HL-60 (cell line): ENCODE data around the gene ALMS1.

ENCODE experiments used
- DNase-seq, 2 experiments: peaks; one replicate each; pipeline ENCODE4 v3.0.0-alpha.2; 2010 to 2020; ENCODE audit warnings: low read depth in 1 of 2, low spot score in 1 of 2
- H3K27ac ChIP-seq: fragments of 250-450 bp; sonication (Bioruptor Pico); replicated peaks from 2 replicates; pipeline ENCODE4 v1.5.1; 2020; ENCODE audit warnings: mild to moderate bottlenecking, moderate library complexity
- H3K27me3 ChIP-seq: fragments of 250-450 bp; sonication (Bioruptor Pico); 2 replicates; pipeline ENCODE4 v1.5.1; 2021; ENCODE audit warnings: mild to moderate bottlenecking, moderate library complexity; ENCODE audit not compliant: insufficient read depth, poor library complexity, severe bottlenecking
- H3K4me3 ChIP-seq: replicated peaks from 2 replicates; pipeline ENCODE4 v1.5.1; 2011; ENCODE audit warnings: mild to moderate bottlenecking, control low read depth, low read length; ENCODE audit not compliant: insufficient read depth
- GABPA ChIP-seq: IDR thresholded peaks from 2 replicates; pipeline ENCODE4 v1.6.1; 2012; ENCODE audit warnings: low read depth
- POLR2AphosphoS5 ChIP-seq: IDR thresholded peaks from 2 replicates; pipeline ENCODE4 v1.6.1; 2012; ENCODE audit warnings: low read depth
- REST ChIP-seq: IDR thresholded peaks from 2 replicates; pipeline ENCODE4 v1.6.1; 2012; ENCODE audit warnings: low read depth; ENCODE audit not compliant: insufficient replicate concordance
- SPI1 ChIP-seq: IDR thresholded peaks from 2 replicates; pipeline ENCODE4 v1.6.1; 2012; ENCODE audit warnings: low read depth, mild to moderate bottlenecking, borderline replicate concordance
- TF ChIP-seq, protein P1 (sequence below): IDR thresholded peaks from one replicate; pipeline ENCODE4 v1.5.1; 2011; ENCODE audit warnings: low read length, control low read depth, inconsistent platforms; ENCODE audit not compliant: insufficient read depth

The ALMS1 gene

DNA sequence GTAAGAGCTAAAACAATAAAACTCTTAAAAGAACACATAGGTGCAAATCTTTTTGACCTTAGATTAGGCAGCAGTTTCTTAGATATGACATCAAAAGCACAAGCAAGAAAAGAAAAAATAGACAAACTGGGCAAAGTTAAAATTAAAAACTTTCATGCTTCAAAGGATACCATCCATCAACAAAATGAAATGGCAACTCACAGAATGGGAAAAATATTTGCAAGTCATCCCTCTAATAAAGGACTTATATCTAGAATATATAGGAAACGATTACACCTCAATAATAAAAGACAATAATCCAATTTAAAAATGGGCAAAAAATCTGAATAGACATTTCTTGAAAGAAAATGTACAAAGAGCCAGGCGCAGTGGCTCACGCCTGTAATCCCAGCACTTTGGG lies 29.5 kb upstream of the ALMS1 start:
- Histone ChIP-seq H3K4me3 (no peak overlapping the region), H3K27ac (no peak overlapping the region), H3K27me3 (no peaks in the 10 kb centered on the region)
- DNase-seq: no peak
- no peak for TF ChIP-seq REST
- TF ChIP-seq GABPA: no peak
- TF ChIP-seq POLR2AphosphoS5: no peak
- no peak for TF ChIP-seq SPI1
- TF ChIP-seq, protein P1, sequence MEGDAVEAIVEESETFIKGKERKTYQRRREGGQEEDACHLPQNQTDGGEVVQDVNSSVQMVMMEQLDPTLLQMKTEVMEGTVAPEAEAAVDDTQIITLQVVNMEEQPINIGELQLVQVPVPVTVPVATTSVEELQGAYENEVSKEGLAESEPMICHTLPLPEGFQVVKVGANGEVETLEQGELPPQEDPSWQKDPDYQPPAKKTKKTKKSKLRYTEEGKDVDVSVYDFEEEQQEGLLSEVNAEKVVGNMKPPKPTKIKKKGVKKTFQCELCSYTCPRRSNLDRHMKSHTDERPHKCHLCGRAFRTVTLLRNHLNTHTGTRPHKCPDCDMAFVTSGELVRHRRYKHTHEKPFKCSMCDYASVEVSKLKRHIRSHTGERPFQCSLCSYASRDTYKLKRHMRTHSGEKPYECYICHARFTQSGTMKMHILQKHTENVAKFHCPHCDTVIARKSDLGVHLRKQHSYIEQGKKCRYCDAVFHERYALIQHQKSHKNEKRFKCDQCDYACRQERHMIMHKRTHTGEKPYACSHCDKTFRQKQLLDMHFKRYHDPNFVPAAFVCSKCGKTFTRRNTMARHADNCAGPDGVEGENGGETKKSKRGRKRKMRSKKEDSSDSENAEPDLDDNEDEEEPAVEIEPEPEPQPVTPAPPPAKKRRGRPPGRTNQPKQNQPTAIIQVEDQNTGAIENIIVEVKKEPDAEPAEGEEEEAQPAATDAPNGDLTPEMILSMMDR: no peak

- no peak for TF ChIP-seq REST
- TF ChIP-seq GABPA: no peak
- no peak for TF ChIP-seq SPI1
- TF ChIP-seq, protein P1: no peak
- TF ChIP-seq POLR2AphosphoS5: no peak
- no peaks in the 10 kb centered on the region for H3K27me3 ChIP-seq
- no peak for DNase-seq
Observed at GRCh38 chr2:73359915-73360697, 25.5 kb upstream of the ALMS1 start.

DNA sequence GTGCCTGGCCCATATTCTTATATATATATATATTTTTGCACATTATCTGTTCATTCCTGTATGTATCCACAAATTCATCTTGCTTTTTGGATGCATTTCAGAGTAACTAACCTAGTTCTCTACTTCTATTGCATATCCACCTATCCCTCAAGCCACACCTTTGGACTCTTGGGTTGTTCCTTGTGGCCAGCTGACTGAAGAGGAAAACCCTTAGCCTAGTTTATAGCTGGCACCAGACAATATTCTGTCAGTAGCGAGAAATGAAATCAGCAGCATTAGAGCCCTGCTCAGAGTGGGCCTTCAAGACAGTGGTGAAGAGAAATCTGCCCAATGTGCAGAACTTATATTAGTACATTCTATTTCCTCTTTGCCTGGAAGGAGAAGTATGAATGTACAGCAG lies 19.6 kb upstream of the ALMS1 start:
- H3K27ac ChIP-seq: no peak overlapping the region
- no peaks in the 10 kb centered on the region for H3K27me3 ChIP-seq
- no peak overlapping the region for H3K4me3 ChIP-seq
- DNase-seq: no peak
- TF ChIP-seq, protein P1: no peak
- TF ChIP-seq REST: no peak
- no peak for TF ChIP-seq GABPA
- no peak for TF ChIP-seq SPI1
- no peak for TF ChIP-seq POLR2AphosphoS5

More at GRCh38 chr2:73359915-73360697, 25.5 kb upstream of the ALMS1 start:
- Histone ChIP-seq H3K4me3 (no peak overlapping the region), H3K27ac (no peak overlapping the region)
